HCT116 (cell line): ENCODE data around the gene ACOXL. TPM values are rescaled to one million over a fixed set of nuclear protein-coding genes. Genes with fewer than 3 reads are reported as not detected.

Experiments
- ATAC-seq: fragments of 200-7000 bp; cut with Tn5 transposase; 2 replicates; pipeline ENCODE4 v1.9.1; 2020; ENCODE audit warnings: mild to moderate bottlenecking, moderate library complexity
- BruUV-seq: library from RNA; stranded (reverse); fragments of 400-500 nt; replicated peaks from 2 replicates; lab custom pipeline; 2021; lab: Mats Ljungman, UMichigan
- CTCF ChIA-PET: fragments of 300-600 bp; sonication (Branson Sonifier 250); formaldehyde crosslinking; loops from one replicate; lab custom pipeline; 2021; ENCODE audit warnings: antibody characterized with exemption; lab: Charles Lee
- POLR2A ChIA-PET: fragments of 300-600, 350-600 bp; sonication (Branson Sonifier 250); formaldehyde crosslinking; loops from one replicate; lab custom pipeline; 2021; ENCODE audit warnings: antibody characterized with exemption; lab: Charles Lee
- RAD21 ChIA-PET, 2 experiments: fragments of 300-600 bp; sonication (Branson Sonifier 250); formaldehyde crosslinking; loops; one replicate each; lab custom pipeline; 2023; ENCODE audit warnings: low total read pairs in 2 of 2; ENCODE audit not compliant: uncharacterized antibody in 2 of 2, unreplicated experiment in 2 of 2, low non-redundant PET in 1 of 2; lab: Charles Lee
- DNase-seq: peaks from one replicate; pipeline ENCODE4 v3.0.0-alpha.2; 2010; ENCODE audit warnings: low read depth, low spot score
- H2AFZ ChIP-seq: fragments of 200-600 bp; shearing (Covaris generic), sonication (generic); 2 replicates; pipeline ENCODE4 v1.6.1; 2017; ENCODE audit warnings: low read depth, mixed run types, mixed read lengths, antibody characterized with exemption, low read length; ENCODE audit not compliant: poor library complexity, severe bottlenecking
- H3K27ac ChIP-seq: 2 replicates; pipeline ENCODE4 v1.5.1; 2012; ENCODE audit warnings: low read depth, low read length
- H3K27me3 ChIP-seq: fragments of 200-600 bp; sonication (generic); 2 replicates; pipeline ENCODE4 v1.6.1; 2016; ENCODE audit warnings: mixed run types, low read length, mixed read lengths; ENCODE audit not compliant: insufficient read depth
- H3K36me3 ChIP-seq, 2 experiments: fragments of 200-500 bp in 1 of 2; fragments of 200-600 bp in 1 of 2; sonication (Bioruptor generic) in 1 of 2; sonication (generic) in 1 of 2; 2 replicates each; pipeline versions ENCODE4 v1.5.1 to v1.6.1; 2014 to 2016; ENCODE audit warnings: low read length in 2 of 2, inconsistent platforms in 1 of 2, mixed read lengths in 1 of 2, mixed run types in 1 of 2; ENCODE audit not compliant: insufficient read depth in 2 of 2, control insufficient read depth in 1 of 2
- H3K4me1 ChIP-seq, 2 experiments: fragments of 200-600 bp in 1 of 2; sonication (generic) in 1 of 2; 2 replicates each; pipeline versions ENCODE4 v1.5.1 to v1.6.1; 2012 to 2017; ENCODE audit warnings: low read length in 2 of 2, inconsistent platforms in 1 of 2, mild to moderate bottlenecking in 1 of 2, mixed read lengths in 1 of 2, mixed run types in 1 of 2, moderate library complexity in 1 of 2; ENCODE audit not compliant: insufficient read depth in 2 of 2, control insufficient read depth in 1 of 2
- H3K4me2 ChIP-seq: fragments of 200-600 bp; sonication (generic); 2 replicates; pipeline ENCODE4 v1.6.1; 2017; ENCODE audit warnings: mixed run types, low read length, mixed read lengths
- H3K4me3 ChIP-seq, 2 experiments: fragments of 200-600 bp in 1 of 2; sonication (generic) in 1 of 2; replicated peaks in 1 of 2; 2 replicates each; pipeline ENCODE4 v1.5.1; 2011 to 2016; ENCODE audit warnings: low read length in 2 of 2, control low read depth in 1 of 2, low read depth in 1 of 2, mild to moderate bottlenecking in 1 of 2, mixed read lengths in 1 of 2, mixed run types in 1 of 2
- H3K79me2 ChIP-seq: fragments of 200-600 bp; sonication (generic); 2 replicates; pipeline ENCODE4 v1.6.1; 2017; ENCODE audit warnings: mild to moderate bottlenecking, mixed run types, low read length, moderate library complexity, mixed read lengths; ENCODE audit not compliant: insufficient read depth
- H3K9ac ChIP-seq: fragments of 200-600 bp; sonication (generic); 2 replicates; pipeline ENCODE4 v1.6.1; 2016; ENCODE audit warnings: low read length, mixed read lengths
- H3K9me2 ChIP-seq: fragments of 200-600 bp; sonication (generic), shearing (Covaris generic); 2 replicates; pipeline ENCODE4 v1.6.1; 2017; ENCODE audit warnings: mixed run types, mild to moderate bottlenecking, moderate library complexity; ENCODE audit not compliant: insufficient read depth
- H3K9me3 ChIP-seq, 2 experiments: fragments of 200-500 bp in 1 of 2; fragments of 200-600 bp in 1 of 2; sonication (Bioruptor generic) in 1 of 2; sonication (generic) in 1 of 2; 2 replicates each; pipeline ENCODE4 v1.6.1; 2014 to 2017; ENCODE audit warnings: low read length in 2 of 2, mixed read lengths in 2 of 2, inconsistent platforms in 1 of 2, low read depth in 1 of 2, mild to moderate bottlenecking in 1 of 2, mixed run types in 1 of 2, moderate library complexity in 1 of 2; ENCODE audit not compliant: control insufficient read depth in 1 of 2, insufficient read depth in 1 of 2
- H4K20me1 ChIP-seq: fragments of 200-600 bp; sonication (generic), shearing (Covaris generic); 2 replicates; pipeline ENCODE4 v1.6.1; 2017; ENCODE audit warnings: mixed run types, mild to moderate bottlenecking, moderate library complexity; ENCODE audit not compliant: insufficient read depth
- CBX3 ChIP-seq: IDR thresholded peaks from 2 replicates; pipeline ENCODE4 v1.6.1; 2012; ENCODE audit warnings: low read depth
- EZH2 ChIP-seq: fragments of 200-600 bp; sonication (generic); IDR thresholded peaks from 2 replicates; pipeline ENCODE4 v1.6.1; 2017; ENCODE audit warnings: antibody characterized with exemption, mixed run types
- EZH2phosphoT487 ChIP-seq: fragments of 200-600 bp; IDR thresholded peaks from 2 replicates; pipeline ENCODE4 v1.6.1; 2018; ENCODE audit warnings: antibody characterized with exemption, borderline replicate concordance
- FOSL1 ChIP-seq: IDR thresholded peaks from 2 replicates; pipeline ENCODE4 v1.6.1; 2012; ENCODE audit warnings: low read depth
- JUND ChIP-seq: IDR thresholded peaks from 2 replicates; pipeline ENCODE4 v1.6.1; 2012
- POLR2A ChIP-seq: IDR thresholded peaks from 2 replicates; pipeline ENCODE4 v1.7.0; 2011; ENCODE audit warnings: borderline replicate concordance; ENCODE audit not compliant: insufficient read depth, insufficient read length; ENCODE audit errors: extremely low read depth
- POLR2AphosphoS5 ChIP-seq: IDR thresholded peaks from 2 replicates; pipeline ENCODE4 v1.6.1; 2011; ENCODE audit warnings: mild to moderate bottlenecking, low read depth, low read length, moderate library complexity
- RAD21 ChIP-seq: IDR thresholded peaks from 2 replicates; pipeline ENCODE4 v1.6.1; 2012; ENCODE audit warnings: low read depth, mild to moderate bottlenecking
- SIN3A ChIP-seq: IDR thresholded peaks from 2 replicates; pipeline ENCODE4 v1.6.1; 2012; ENCODE audit warnings: low read depth
- SP1 ChIP-seq: IDR thresholded peaks from 2 replicates; pipeline ENCODE4 v1.6.1; 2012; ENCODE audit warnings: low read depth
- SRF ChIP-seq: IDR thresholded peaks from 2 replicates; pipeline ENCODE4 v1.6.1; 2012; ENCODE audit warnings: low read depth
- TCF7L2 ChIP-seq: IDR thresholded peaks from 2 replicates; pipeline ENCODE4 v1.7.0; 2011; ENCODE audit warnings: borderline replicate concordance, inconsistent platforms; ENCODE audit not compliant: insufficient read depth, insufficient read length; ENCODE audit errors: extremely low read depth
- ZFX ChIP-seq: fragments of 450-650 bp; IDR thresholded peaks from 2 replicates; pipeline ENCODE4 v1.6.1; 2017
- ZNF274 ChIP-seq: fragments of 200-500 bp; sonication (Bioruptor generic); IDR thresholded peaks from 2 replicates; pipeline ENCODE4 v1.6.1; 2014; ENCODE audit warnings: mild to moderate bottlenecking, low read depth, low read length, inconsistent platforms
- intact Hi-C: fragments of 100-400 bp; cut with micrococcal nuclease; formaldehyde crosslinking; loops from 2 replicates; pipeline ENCODE4 v1.10.0; 2022
- total RNA-seq: library from RNA; stranded (reverse); gene quantifications from one replicate; pipeline ENCODE4 v1.2.1, GENCODE V29; 2021; ENCODE audit not compliant: unreplicated experiment
- TF ChIP-seq, protein P1 (sequence below): IDR thresholded peaks from 2 replicates; pipeline ENCODE4 v1.6.1; 2012
- TF ChIP-seq, protein P2 (sequence below): IDR thresholded peaks from 2 replicates; pipeline ENCODE4 v1.6.1; 2011; ENCODE audit warnings: mild to moderate bottlenecking, low read length, moderate library complexity; ENCODE audit not compliant: insufficient replicate concordance; ENCODE audit errors: extremely low read depth
- TF ChIP-seq, protein P3 (sequence below), 3 experiments: fragments of 200-600 bp in 1 of 3; sonication (generic) in 1 of 3; IDR thresholded peaks in 2 of 3; conservative IDR thresholded peaks in 1 of 3; 2 replicates each; pipeline ENCODE4 v1.5.1; 2012 to 2017; ENCODE audit warnings: low read depth in 2 of 3, low read length in 2 of 3, antibody characterized with exemption in 1 of 3, borderline replicate concordance in 1 of 3, control low read depth in 1 of 3, mild to moderate bottlenecking in 1 of 3, mixed read lengths in 1 of 3, mixed run types in 1 of 3, moderate library complexity in 1 of 3; ENCODE audit not compliant: insufficient read depth in 1 of 3
- TF ChIP-seq, protein P4 (sequence below): IDR thresholded peaks from 2 replicates; pipeline ENCODE4 v1.6.1; 2012

ACOXL gene
- total RNA-seq, 1 experiment from 2014 or later, result 5.5 TPM

DNA sequence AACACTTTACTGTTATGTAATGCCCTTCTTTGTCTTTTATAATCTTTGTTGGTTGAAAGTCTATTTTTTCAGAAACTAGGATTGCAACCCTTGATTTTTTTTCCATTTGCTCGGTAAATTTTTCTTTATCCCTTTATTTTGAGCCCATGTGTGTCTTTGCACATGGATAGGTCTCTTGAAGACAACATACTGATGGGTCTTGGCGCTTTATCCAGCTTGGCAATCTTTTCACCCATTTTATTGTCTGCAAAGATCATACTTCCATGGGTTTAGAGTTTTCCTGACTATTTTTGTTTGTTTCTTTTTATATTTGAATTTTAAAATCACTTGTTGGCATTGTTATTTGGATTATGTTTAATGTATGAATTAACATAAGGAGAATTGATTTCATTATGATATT lies 27.0 kb downstream of the ACOXL start:
- DNase-seq, result no peak
- Histone ChIP-seq H3K4me2 (no peak overlapping the region), H3K4me1 (no peaks in the 10 kb centered on the region), H3K9ac (no peak overlapping the region), H3K9me2 (no peaks in the 10 kb centered on the region), H3K9me3 (peaks cover 0 to 4% of the 10 kb centered on the region in 2 experiments; a peak in 1 of 4 replicates), H3K27ac (no peak overlapping the region), H4K20me1 (0 out of 2 replicates have a peak, but pooled peaks cover 3% of the 10 kb centered on the region), H3K27me3 (no peaks in the 10 kb centered on the region), H3K4me3 (no peak overlapping the region), H2AFZ (no peak overlapping the region), H3K79me2 (no peaks in the 10 kb centered on the region), H3K36me3 (no peaks in the 10 kb centered on the region)
- ChIA-PET RAD21 (no interaction called here), CTCF (no interaction called here), POLR2A (no interaction called here)
- ATAC-seq, result no peak
- no peak for TF ChIP-seq EZH2
- TF ChIP-seq, protein P1, sequence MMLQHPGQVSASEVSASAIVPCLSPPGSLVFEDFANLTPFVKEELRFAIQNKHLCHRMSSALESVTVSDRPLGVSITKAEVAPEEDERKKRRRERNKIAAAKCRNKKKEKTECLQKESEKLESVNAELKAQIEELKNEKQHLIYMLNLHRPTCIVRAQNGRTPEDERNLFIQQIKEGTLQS, result no peak
- TF ChIP-seq POLR2A, result no peak
- TF ChIP-seq FOSL1, result no peak
- no peak for TF ChIP-seq CBX3
- TF ChIP-seq POLR2AphosphoS5, result no peak
- TF ChIP-seq ZNF274, result no peak
- no peak for TF ChIP-seq EZH2phosphoT487
- TF ChIP-seq, protein P2, sequence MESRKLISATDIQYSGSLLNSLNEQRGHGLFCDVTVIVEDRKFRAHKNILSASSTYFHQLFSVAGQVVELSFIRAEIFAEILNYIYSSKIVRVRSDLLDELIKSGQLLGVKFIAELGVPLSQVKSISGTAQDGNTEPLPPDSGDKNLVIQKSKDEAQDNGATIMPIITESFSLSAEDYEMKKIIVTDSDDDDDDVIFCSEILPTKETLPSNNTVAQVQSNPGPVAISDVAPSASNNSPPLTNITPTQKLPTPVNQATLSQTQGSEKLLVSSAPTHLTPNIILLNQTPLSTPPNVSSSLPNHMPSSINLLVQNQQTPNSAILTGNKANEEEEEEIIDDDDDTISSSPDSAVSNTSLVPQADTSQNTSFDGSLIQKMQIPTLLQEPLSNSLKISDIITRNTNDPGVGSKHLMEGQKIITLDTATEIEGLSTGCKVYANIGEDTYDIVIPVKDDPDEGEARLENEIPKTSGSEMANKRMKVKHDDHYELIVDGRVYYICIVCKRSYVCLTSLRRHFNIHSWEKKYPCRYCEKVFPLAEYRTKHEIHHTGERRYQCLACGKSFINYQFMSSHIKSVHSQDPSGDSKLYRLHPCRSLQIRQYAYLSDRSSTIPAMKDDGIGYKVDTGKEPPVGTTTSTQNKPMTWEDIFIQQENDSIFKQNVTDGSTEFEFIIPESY, result no peak
- TF ChIP-seq SIN3A, result no peak
- no peak for TF ChIP-seq JUND
- no peak for TF ChIP-seq SRF
- no peak for TF ChIP-seq ZFX
- TF ChIP-seq SP1, result no peak
- no peak for TF ChIP-seq TCF7L2
- TF ChIP-seq, protein P3, sequence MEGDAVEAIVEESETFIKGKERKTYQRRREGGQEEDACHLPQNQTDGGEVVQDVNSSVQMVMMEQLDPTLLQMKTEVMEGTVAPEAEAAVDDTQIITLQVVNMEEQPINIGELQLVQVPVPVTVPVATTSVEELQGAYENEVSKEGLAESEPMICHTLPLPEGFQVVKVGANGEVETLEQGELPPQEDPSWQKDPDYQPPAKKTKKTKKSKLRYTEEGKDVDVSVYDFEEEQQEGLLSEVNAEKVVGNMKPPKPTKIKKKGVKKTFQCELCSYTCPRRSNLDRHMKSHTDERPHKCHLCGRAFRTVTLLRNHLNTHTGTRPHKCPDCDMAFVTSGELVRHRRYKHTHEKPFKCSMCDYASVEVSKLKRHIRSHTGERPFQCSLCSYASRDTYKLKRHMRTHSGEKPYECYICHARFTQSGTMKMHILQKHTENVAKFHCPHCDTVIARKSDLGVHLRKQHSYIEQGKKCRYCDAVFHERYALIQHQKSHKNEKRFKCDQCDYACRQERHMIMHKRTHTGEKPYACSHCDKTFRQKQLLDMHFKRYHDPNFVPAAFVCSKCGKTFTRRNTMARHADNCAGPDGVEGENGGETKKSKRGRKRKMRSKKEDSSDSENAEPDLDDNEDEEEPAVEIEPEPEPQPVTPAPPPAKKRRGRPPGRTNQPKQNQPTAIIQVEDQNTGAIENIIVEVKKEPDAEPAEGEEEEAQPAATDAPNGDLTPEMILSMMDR (IDR thresholded peaks at IDR 0.05 in 2 of 3, conservative IDR thresholded peaks at IDR 0.05 in 1 of 3; ENCODE audit: borderline replicate concordance in 1 of 3, insufficient read depth in 1 of 3, low read depth in 2 of 3, low read length in 2 of 3), result no peak
- no peak for TF ChIP-seq RAD21
- TF ChIP-seq, protein P4, sequence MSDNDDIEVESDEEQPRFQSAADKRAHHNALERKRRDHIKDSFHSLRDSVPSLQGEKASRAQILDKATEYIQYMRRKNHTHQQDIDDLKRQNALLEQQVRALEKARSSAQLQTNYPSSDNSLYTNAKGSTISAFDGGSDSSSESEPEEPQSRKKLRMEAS, result no peak
- BruUV-seq, result no TSS peak
- intact Hi-C loops, result no loop called here
